ENCODE measurements around the gene ITGB2.

ITGB2 gene

DNA sequence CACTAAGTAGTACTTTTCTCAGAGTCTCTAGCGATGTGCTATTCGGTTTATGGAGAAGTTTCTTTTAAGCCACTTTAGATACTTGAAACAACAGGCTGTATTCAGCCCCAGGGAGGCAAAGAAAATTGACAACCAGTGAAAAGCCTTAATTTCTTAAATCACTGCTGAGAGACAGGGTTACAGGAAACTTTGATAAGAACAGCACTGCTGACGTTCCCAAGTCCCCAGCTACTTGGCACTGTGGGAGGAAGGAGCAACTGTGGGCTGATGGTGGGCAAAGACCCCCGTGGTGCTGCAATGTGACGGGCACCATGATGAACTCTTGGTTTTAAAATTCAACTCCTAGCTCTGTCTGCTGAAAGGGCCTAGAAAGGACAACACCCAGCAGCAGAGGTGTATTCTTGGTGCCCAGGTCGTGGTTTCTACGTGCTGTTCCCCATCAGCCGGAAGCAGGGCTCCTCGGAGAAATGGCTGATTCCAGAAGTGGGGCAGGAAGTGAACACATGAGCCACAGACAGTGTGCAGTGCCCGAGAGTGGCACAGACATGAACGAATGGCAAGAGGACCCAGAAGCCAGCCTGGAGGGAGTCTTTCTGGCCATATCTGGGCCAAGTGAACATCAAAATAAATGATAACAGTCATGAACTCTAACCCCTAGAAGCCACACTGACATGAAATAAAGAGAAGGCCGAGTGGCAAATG is 52.5 kb downstream of the ITGB2 start:
- TF ChIP-seq, protein P1, sequence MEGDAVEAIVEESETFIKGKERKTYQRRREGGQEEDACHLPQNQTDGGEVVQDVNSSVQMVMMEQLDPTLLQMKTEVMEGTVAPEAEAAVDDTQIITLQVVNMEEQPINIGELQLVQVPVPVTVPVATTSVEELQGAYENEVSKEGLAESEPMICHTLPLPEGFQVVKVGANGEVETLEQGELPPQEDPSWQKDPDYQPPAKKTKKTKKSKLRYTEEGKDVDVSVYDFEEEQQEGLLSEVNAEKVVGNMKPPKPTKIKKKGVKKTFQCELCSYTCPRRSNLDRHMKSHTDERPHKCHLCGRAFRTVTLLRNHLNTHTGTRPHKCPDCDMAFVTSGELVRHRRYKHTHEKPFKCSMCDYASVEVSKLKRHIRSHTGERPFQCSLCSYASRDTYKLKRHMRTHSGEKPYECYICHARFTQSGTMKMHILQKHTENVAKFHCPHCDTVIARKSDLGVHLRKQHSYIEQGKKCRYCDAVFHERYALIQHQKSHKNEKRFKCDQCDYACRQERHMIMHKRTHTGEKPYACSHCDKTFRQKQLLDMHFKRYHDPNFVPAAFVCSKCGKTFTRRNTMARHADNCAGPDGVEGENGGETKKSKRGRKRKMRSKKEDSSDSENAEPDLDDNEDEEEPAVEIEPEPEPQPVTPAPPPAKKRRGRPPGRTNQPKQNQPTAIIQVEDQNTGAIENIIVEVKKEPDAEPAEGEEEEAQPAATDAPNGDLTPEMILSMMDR (IDR thresholded peaks at IDR 0.05; ENCODE audit: insufficient read depth, missing control alignments): no peak
- FAIRE-seq (no peak), DNase-seq (ENCODE audit: insufficient read length, low spot score) (no peak)

DNA sequence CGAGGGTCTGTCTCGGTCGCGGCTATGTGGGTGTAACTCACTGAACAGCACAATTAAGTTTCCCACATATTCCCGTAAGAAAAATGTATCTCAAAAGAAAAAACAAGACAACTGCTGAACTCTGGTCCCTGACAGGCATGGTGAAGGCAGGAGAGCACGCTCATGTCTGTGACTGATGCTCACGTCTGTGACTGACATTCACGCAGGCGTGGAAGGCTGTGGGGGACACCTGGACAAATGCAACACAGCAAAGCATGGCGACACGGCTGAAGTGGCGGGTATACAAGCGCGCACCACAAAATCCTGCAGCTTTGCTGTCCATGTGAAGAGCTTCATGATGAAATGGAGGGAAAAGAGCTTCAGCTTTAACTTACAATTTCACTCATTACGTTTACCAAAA is 53.2 kb downstream of the ITGB2 start:
- DNase-seq (ENCODE audit: insufficient read length, low spot score) (no peak), FAIRE-seq (no peak)
- TF ChIP-seq, protein P1 (IDR thresholded peaks at IDR 0.05; ENCODE audit: insufficient read depth, missing control alignments): no peak

DNA sequence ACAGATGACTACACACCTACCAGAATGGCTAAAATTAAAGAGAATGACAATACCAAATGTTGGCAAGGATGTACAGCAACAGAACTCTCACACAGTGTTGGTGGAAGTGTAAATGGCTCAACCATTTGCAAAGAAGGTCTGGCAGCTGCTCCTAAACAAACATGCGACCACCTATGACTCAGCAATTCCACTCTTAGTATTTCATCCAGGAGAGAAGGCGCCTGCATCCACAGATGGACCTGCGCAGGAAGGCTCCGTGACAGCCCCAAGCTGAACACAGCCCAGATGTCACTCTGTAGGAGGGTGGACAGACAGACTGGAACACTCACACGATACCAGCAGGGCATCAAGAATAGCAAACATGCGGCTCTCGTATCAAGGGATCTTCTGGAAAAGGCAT is 53.9 kb downstream of the ITGB2 start:
- DNase-seq (ENCODE audit: insufficient read length, low spot score): no peak
- FAIRE-seq: no peak
- TF ChIP-seq, protein P1 (IDR thresholded peaks at IDR 0.05; ENCODE audit: insufficient read depth, missing control alignments): no peak

DNA sequence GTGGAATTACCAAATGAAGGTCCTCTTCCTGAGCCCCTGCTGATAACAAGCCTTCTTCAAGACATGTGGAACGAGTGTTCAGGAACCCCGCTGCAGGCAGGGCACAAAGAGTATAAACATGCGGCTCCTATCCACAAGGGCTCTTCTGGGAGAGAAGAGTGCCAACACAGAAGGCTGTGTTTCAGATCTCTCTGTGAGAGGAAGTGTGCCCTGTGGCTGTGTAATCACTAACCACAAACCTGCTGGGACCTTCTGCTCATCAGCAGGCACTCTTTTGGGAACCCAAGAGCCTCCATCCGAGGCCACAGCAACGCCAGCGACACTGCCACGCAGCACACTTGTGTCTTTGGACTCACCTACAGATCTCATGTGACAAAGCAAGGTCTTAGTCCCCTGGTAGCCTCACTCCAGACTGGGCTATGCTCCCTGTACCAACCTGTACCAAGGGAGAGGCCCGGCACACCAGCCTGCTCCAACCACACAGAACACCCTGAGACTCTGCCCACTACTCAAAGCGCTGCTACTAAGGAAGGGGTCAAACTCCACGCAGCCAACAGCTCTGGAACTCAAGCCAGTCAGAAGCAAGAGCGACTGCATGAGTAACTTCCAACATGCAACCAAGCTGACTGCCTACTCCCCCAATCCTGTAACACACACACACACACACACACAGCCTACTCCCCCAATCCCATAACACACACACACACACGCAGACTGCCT is 55.0 kb downstream of the ITGB2 start:
- DNase-seq (ENCODE audit: insufficient read length, low spot score) (no peak), FAIRE-seq (no peak)
- TF ChIP-seq, protein P1 (IDR thresholded peaks at IDR 0.05; ENCODE audit: insufficient read depth, missing control alignments): no peak

DNA sequence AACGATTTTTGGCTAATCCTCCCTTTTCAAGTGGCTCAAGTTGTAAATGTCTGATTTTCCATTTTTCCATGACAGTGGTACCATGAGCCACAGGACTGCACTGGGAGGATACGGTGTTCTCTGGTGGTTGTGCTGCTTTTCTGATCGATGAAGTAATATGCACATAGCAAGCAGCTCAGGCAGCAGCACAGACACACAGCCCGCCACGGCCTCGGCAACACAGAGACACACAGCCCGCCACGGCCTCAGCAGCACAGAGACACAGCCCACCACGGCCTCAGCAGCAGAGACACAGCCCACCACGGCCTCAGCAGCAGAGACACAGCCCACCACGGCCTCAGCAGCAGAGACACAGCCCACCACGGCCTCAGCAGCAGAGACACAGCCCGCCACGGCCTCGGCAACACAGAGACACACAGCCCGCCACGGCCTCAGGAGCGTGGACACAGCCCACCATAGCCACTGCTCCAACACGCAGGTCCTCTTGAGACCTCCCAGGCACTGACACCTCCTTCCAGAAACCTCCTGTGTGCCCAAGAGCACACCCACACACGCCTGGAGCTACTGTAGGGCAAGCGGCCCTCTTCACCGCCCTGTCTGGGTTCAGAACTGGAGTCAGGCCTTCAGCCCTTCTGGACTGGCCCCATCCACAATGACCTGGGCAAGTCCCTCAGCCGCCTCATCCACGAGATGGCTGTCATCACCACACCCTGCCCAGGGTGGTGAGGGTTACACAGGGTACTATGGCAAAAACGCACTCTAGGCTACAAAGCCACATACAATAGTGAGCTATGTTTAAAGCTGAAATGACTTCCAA is 57.6 kb downstream of the ITGB2 start:
- FAIRE-seq (no peak), DNase-seq (ENCODE audit: insufficient read length, low spot score) (no peak)
- TF ChIP-seq, protein P1 (IDR thresholded peaks at IDR 0.05; ENCODE audit: insufficient read depth, missing control alignments): no peak

DNA sequence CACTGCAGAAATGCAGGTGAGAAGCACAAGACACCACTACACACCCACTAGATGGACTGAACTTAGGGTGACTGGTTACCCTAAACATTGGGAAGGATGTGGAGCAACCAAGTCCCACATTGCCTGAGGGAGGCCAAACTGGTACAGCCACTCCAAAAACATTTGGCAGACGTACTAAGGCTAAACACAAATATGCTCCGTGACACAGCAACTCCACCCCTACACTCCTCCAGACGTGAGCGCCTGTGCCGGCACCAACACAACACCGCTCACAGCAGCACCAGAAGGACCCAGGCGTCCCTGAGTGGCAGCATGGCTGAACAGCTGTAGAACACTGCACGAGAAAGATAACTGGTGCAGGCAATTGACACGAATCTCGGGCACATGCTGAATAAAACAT is 61.9 kb downstream of the ITGB2 start:
- DNase-seq (ENCODE audit: insufficient read length, low spot score) (no peak), FAIRE-seq (no peak)
- TF ChIP-seq, protein P1 (IDR thresholded peaks at IDR 0.05; ENCODE audit: insufficient read depth, missing control alignments): no peak
